NCI-H2227 (cell line): ENCODE data around the gene FLRT2.

ENCODE experiments used
- DNase-seq: peaks from one replicate; lab custom pipeline; 2025; ENCODE audit not compliant: unreplicated experiment; lab: John Stamatoyannopoulos, UW

FLRT2 gene

DNA sequence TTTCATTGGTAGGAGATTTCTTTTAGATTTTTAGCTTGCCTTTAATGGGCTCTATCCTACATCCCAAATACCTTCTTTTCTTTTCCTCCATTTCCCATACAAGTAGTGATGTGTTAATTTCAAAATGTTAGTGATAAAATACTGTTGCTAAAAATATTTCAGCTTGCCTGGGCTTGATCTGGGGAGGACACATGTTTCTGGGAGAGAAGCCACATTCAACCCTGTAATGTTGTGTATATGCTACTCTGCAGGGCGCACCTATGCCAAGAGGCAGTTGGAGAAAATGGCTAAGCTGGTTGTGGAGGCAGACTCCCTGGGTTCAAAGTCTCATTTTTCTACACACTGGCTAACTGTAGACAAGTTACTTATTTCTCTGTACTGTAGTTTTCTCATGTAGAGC, 26.3 kb downstream of the FLRT2 start:
- no peak for DNase-seq

- no peak for DNase-seq
Measured at GRCh38 chr14:85558505-85558904, 28.6 kb downstream of the FLRT2 start.

- no peak for DNase-seq
Measured at GRCh38 chr14:85562630-85563029, 32.7 kb downstream of the FLRT2 start.

- DNase-seq: no peak
Measured at GRCh38 chr14:85564841-85565527, 35.0 kb downstream of the FLRT2 start.

DNA sequence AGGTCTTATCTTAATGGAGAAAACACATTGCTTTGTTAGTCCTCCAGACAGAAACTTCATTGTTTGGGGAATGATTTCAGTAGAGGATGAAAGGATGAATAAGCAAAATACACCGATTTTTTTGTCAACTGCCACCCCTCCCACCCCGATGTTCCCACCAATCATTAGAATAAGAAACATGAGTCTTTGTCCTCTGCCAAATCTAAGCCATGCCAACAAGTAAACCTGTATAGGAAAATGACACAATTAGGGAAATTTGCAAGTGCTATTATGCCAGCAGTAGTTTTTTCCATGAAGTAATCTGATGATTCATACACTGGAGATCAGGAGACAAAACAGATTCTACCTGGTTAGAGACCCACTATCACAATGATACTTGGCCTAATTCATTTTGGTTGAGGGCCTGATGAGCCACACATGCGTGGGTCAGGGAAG, 35.9 kb downstream of the FLRT2 start:
- DNase-seq: no peak

- DNase-seq: no peak
Measured at GRCh38 chr14:85566603-85567002, 36.7 kb downstream of the FLRT2 start.

DNA sequence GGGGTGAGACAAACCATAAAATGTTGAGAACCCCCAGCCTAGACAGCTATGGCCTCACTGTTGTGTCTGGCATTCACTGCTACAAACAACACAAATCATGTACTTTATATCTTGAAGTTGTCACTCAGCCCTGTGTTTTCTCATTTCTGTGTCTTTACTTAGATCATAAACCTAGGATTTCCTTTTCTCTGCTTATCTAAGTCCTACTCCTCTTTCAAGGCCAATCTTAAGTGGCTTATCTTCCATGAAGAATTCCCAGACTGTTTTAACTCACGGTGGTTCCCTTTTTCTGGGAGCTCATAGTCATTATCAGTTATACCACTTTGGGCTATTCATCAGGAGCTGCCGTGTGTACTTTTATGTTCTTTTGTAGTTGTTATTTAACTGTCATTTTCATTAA, 42.1 kb downstream of the FLRT2 start:
- no peak for DNase-seq

DNA sequence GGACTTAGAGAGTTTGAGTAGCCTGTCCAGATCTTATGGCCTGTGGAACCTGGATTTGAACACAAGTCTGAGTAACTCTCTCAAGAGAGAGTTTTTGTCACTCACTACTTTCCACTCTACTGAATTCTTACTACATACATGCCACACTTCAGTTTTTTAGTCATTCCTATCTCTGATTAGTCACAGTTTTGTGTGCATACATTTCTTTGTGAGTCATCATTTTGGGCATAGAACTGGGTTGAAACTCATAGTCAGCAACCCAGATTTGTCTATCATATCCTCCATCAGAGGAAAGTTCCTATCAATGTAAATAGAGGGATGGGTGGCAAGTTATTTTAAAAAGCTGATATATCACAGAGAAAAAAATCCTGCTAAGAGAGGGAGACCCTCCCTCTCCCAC, 42.9 kb downstream of the FLRT2 start:
- DNase-seq: no peak

- no peak for DNase-seq
Measured at GRCh38 chr14:85573406-85573805, 43.5 kb downstream of the FLRT2 start.

GRCh38 chr14:85574853-85575616, 45.1 kb downstream of the FLRT2 start:
- DNase-seq: no peak

DNA sequence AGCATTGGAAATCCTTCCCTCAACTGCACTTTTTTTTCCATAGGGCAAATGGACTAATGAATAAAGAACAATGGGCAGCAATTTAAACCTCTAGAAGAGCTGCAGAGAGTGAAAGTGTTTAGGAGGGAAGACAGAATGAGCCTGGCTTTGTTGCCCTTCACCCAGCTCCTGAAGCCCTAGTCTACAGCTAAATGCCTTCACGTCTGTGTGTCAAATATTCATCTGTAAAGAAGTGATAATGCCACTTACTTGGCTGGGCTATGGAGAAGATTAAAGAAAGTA, 45.6 kb downstream of the FLRT2 start:
- DNase-seq: no peak

- no peak for DNase-seq
Measured at GRCh38 chr14:85576218-85576617, 46.3 kb downstream of the FLRT2 start.

- no peak for DNase-seq
Measured at GRCh38 chr14:85576848-85577542, 47.1 kb downstream of the FLRT2 start.

- DNase-seq: no peak
Measured at GRCh38 chr14:85577543-85578114, 47.7 kb downstream of the FLRT2 start.

DNA sequence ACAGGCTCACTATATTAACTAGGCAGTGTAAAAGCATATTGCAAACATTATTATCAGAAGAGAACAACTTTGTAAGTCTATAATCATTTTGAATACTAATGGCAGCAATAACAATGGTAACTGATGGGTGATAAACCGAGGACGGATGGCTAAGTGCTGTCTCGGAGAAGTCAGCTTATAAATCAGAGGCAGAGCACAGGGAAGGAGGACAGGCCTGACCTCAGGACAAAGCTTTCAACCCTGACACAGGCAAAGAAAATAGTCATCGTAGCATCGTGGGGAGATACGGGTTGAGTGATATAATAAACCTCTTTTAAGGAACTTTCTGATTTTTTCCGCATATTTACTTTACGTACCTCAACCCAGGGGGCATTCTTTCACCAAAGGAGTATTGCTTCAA, 48.4 kb downstream of the FLRT2 start:
- DNase-seq: no peak

DNA sequence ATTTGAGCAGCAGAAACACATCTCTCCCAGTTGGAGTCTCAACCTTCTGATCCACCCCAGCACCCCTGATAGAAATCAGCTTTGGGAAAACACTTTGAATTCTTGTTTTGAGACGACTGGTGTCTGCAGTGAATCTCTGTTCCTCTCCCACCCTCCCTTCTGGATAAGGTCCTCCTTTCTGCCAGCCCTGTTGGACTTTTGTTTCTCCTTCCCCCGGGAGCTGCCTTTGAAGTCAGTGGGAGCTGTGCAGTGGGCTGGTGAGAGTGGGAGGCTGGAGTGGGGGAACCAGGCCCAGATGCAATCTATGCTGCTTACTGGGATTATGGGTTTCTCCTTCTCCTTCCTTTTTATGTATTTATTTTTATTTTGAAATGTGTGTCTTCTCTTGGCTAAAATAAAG, 49.0 kb downstream of the FLRT2 start:
- DNase-seq: no peak

DNA sequence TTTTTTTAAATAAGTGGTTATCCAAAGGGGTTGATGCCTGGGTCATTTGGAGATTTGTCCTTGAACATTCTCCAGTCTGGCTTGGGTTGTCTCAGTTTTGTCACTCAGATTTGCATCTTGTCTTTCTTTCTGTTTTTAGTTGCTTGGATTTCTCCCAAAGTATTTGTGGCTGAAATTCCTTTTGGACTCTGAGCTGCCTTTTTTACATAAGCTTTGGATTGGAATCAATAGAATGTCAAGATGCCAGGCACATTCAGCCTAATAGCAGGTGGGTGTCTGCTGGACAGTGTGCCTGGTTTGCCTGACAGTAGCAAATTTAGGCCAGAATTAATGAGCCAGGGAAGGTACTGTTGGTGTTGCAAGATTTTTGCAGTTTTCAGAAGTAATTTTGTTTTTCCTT, 50.0 kb downstream of the FLRT2 start:
- no peak for DNase-seq

DNA sequence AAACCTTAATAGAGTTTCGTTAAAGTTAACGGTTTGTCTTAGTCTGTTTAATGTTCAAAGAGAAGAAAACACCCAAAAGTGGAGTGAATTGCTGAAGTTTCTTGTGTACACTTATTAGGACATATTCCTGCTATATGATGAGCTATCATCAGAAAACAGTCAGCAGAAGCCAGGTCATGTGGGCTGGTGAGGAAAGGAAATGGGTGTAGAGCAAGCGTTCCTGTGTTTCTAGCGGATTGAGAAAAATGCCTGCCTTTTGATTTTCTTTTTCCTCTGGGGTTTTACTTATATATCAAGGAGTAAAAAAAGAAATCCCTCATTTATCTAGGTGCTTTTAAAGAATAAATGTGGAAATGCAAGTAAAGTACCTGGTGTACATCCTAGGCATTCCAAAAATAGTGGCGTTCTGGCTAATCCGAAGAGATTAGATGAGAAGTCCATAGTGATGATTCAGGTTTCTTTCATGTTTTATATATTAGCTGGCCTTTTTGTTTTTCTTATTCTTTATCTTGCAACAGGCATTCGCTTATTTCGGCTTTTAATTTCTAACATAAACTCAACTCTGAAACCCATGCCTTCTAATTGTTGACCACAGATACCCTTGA, 50.7 kb downstream of the FLRT2 start:
- DNase-seq: no peak

- no peak for DNase-seq
Measured at GRCh38 chr14:85581691-85582090, 51.7 kb downstream of the FLRT2 start.

GRCh38 chr14:85583380-85583779, 53.4 kb downstream of the FLRT2 start:
- DNase-seq: no peak

- DNase-seq: no peak
Measured at GRCh38 chr14:85584481-85584880, 54.5 kb downstream of the FLRT2 start.
